ENCODE results near the gene ARL11.

DNA sequence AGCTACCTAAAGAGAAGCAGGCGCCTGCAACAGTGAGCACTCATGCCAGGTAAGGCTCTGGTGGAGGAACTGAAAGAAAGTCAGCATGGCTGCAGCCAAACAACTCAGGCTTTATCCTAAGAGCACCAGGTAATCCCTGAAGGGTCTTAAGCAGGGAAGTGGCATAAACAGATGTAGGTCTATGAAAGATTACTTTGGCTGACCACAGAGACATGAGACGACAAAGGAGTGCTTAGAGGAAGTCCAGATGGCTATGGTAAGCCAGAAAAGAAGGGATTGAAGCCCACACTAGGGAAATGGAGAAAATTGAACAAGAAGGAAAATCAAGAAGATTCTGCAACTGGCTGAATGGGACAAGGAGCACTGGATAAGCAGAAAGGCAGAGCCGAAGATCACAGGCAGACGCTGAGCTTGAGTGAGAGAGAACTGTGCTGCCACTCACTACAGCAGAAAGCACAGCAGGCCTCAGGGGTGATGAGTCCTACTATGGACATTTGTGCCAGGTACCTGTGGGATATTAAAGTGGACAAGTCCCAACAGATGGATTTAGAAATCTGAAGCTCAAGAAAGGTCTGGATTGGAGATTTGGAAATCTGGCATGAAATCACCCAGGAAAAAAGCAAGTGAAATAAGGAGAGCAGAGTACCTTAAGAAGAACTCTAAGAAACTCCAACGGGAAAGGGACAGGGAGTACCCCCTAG, 47.2 kb upstream of the ARL11 start:
- no peak for TF ChIP-seq POLR2A (IDR thresholded peaks at IDR 0.05)
- TF ChIP-seq, protein P1, sequence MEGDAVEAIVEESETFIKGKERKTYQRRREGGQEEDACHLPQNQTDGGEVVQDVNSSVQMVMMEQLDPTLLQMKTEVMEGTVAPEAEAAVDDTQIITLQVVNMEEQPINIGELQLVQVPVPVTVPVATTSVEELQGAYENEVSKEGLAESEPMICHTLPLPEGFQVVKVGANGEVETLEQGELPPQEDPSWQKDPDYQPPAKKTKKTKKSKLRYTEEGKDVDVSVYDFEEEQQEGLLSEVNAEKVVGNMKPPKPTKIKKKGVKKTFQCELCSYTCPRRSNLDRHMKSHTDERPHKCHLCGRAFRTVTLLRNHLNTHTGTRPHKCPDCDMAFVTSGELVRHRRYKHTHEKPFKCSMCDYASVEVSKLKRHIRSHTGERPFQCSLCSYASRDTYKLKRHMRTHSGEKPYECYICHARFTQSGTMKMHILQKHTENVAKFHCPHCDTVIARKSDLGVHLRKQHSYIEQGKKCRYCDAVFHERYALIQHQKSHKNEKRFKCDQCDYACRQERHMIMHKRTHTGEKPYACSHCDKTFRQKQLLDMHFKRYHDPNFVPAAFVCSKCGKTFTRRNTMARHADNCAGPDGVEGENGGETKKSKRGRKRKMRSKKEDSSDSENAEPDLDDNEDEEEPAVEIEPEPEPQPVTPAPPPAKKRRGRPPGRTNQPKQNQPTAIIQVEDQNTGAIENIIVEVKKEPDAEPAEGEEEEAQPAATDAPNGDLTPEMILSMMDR (IDR thresholded peaks at IDR 0.05), result no peak
